ENCODE results near the gene KLHDC7B.

Gene KLHDC7B

GRCh38 chr22:50563413-50564160 is 17.9 kb downstream of the KLHDC7B start:
- TF ChIP-seq CTCF (IDR thresholded peaks at IDR 0.05; ENCODE audit: low read depth, low read length) (no peak), EZH2phosphoT487 (IDR thresholded peaks at IDR 0.05; ENCODE audit: low read depth) (no peak)
- peak overlapping the region; percentile 79 for H3K4me2 ChIP-seq (ENCODE audit: low read length)
- peaks cover 2% of the 10 kb centered on the region for H3K36me3 ChIP-seq (replicated peaks; ENCODE audit: low read depth, low read length)
- H3K27ac ChIP-seq (ENCODE audit: low read length) = no peak overlapping the region
- no peaks in the 10 kb centered on the region for H3K9me3 ChIP-seq (ENCODE audit: insufficient read depth, low read length)
- no peaks in the 10 kb centered on the region for H3K27me3 ChIP-seq (ENCODE audit: low read depth, low read length)
- H3K4me1 ChIP-seq (ENCODE audit: low read length) = no peaks in the 10 kb centered on the region
- H4K20me1 ChIP-seq (ENCODE audit: insufficient read depth, low read length) = no peaks in the 10 kb centered on the region
- H3K4me3 ChIP-seq (ENCODE audit: low read length) = peak overlapping the region; percentile 87
- no peak overlapping the region for H2AFZ ChIP-seq (ENCODE audit: low read depth, low read length)
- no peaks in the 10 kb centered on the region for H3K79me2 ChIP-seq (ENCODE audit: low read length)
- H3K9ac ChIP-seq (ENCODE audit: low read length) = peak overlapping the region; percentile 61

GRCh38 chr22:50564289-50564688 is 18.6 kb downstream of the KLHDC7B start:
- no peaks in the 10 kb centered on the region for H3K79me2 ChIP-seq (ENCODE audit: low read length)
- no peak for TF ChIP-seq CTCF (IDR thresholded peaks at IDR 0.05; ENCODE audit: low read depth, low read length)
- TF ChIP-seq EZH2phosphoT487 (IDR thresholded peaks at IDR 0.05; ENCODE audit: low read depth) = no peak
- no peak overlapping the region for H2AFZ ChIP-seq (ENCODE audit: low read depth, low read length)
- H3K27me3 ChIP-seq (ENCODE audit: low read depth, low read length) = no peaks in the 10 kb centered on the region
- H3K9me3 ChIP-seq (ENCODE audit: insufficient read depth, low read length) = no peaks in the 10 kb centered on the region
- no peak overlapping the region for H3K27ac ChIP-seq (ENCODE audit: low read length)
- H4K20me1 ChIP-seq (ENCODE audit: insufficient read depth, low read length) = no peaks in the 10 kb centered on the region
- H3K4me3 ChIP-seq (ENCODE audit: low read length) = no peak overlapping the region
- H3K9ac ChIP-seq (ENCODE audit: low read length) = no peak overlapping the region
- no peaks in the 10 kb centered on the region for H3K4me1 ChIP-seq (ENCODE audit: low read length)
- H3K4me2 ChIP-seq (ENCODE audit: low read length) = no peak overlapping the region
- H3K36me3 ChIP-seq (replicated peaks; ENCODE audit: low read depth, low read length) = peaks cover 2% of the 10 kb centered on the region

GRCh38 chr22:50567721-50568252 is 22.1 kb downstream of the KLHDC7B start:
- Histone ChIP-seq H4K20me1 (ENCODE audit: insufficient read depth, low read length) (no peaks in the 10 kb centered on the region), H2AFZ (ENCODE audit: low read depth, low read length) (no peak overlapping the region), H3K4me1 (ENCODE audit: low read length) (no peaks in the 10 kb centered on the region), H3K27ac (ENCODE audit: low read length) (no peak overlapping the region), H3K9ac (ENCODE audit: low read length) (no peak overlapping the region), H3K27me3 (ENCODE audit: low read depth, low read length) (no peaks in the 10 kb centered on the region), H3K79me2 (ENCODE audit: low read length) (no peaks in the 10 kb centered on the region), H3K9me3 (ENCODE audit: insufficient read depth, low read length) (no peaks in the 10 kb centered on the region), H3K4me3 (ENCODE audit: low read length) (no peak overlapping the region), H3K36me3 (replicated peaks; ENCODE audit: low read depth, low read length) (peaks cover 6% of the 10 kb centered on the region), H3K4me2 (ENCODE audit: low read length) (no peak overlapping the region)
- TF ChIP-seq CTCF (IDR thresholded peaks at IDR 0.05; ENCODE audit: low read depth, low read length) (no peak), EZH2phosphoT487 (IDR thresholded peaks at IDR 0.05; ENCODE audit: low read depth) (no peak)

GRCh38 chr22:50568626-50569025 is 22.9 kb downstream of the KLHDC7B start:
- H3K4me2 ChIP-seq (ENCODE audit: low read length) = no peak overlapping the region
- no peak overlapping the region for H3K9ac ChIP-seq (ENCODE audit: low read length)
- H3K27ac ChIP-seq (ENCODE audit: low read length) = no peak overlapping the region
- no peak overlapping the region for H3K4me3 ChIP-seq (ENCODE audit: low read length)
- TF ChIP-seq EZH2phosphoT487 (IDR thresholded peaks at IDR 0.05; ENCODE audit: low read depth) (no peak), CTCF (IDR thresholded peaks at IDR 0.05; ENCODE audit: low read depth, low read length) (no peak)
- H3K36me3 ChIP-seq (replicated peaks; ENCODE audit: low read depth, low read length) = peaks cover 6% of the 10 kb centered on the region
- H3K27me3 ChIP-seq (ENCODE audit: low read depth, low read length) = no peaks in the 10 kb centered on the region
- H3K79me2 ChIP-seq (ENCODE audit: low read length) = no peaks in the 10 kb centered on the region
- no peaks in the 10 kb centered on the region for H3K4me1 ChIP-seq (ENCODE audit: low read length)
- H2AFZ ChIP-seq (ENCODE audit: low read depth, low read length) = no peak overlapping the region
- H3K9me3 ChIP-seq (ENCODE audit: insufficient read depth, low read length) = no peaks in the 10 kb centered on the region
- no peaks in the 10 kb centered on the region for H4K20me1 ChIP-seq (ENCODE audit: insufficient read depth, low read length)

All from OCI-LY3 (cell line).